ENCODE data around the gene SPTBN4. TPM values are rescaled to one million over a fixed set of nuclear protein-coding genes. Genes with fewer than 3 reads are reported as not detected.

The SPTBN4 gene
- total RNA-seq, 2 donors from 2014 or later = 1.8 to 6.3 TPM

DNA sequence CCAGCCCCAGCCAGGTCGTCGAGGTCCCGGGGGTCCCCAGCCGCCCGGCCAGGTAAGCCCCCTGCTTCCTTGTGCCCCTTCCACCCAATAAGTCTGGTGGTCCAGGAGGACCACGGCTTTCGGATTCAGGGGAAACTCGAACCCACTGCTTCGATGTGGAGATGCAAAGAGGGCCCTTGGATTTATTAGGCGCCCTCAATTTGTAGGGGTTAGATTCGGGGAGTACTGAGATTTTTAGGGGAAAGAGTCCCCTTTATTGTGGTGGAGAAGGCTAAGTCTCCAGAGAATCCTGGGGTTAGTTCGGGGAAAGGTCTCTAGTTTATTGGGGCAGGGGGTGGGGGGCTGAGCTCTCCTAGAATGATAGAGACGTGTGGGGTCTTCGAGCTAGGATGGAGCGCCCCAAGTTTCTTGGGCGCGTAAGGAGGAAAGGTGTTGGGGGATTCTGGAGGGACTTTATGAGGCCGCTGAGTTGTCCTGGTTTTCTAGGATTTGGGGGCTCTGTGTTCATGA lies 130.6 kb downstream of the SPTBN4 start:
- intact Hi-C loops (cut with DNase I) = loop anchor here (5.0 kb wide), 1 partner anchor 65 kb away; no protein-coding TSS in a partner anchor
- TF ChIP-seq CTCF (IDR thresholded peaks at IDR 0.05) (no peak), POLR2A (IDR thresholded peaks at IDR 0.05) (no peak)
- WGBS, 2 donors = 7 to 17% methylated on average over 13 to 18 of the region's 18 CpGs
- no peaks in the 10 kb centered on the region for H3K36me3 ChIP-seq (replicated peaks in 1 of 2; ENCODE audit: insufficient read depth in 1 of 2, low read depth in 2 of 2)
- peaks cover 43% of the 10 kb centered on the region for H3K4me1 ChIP-seq
- DNase-seq (no peak), ATAC-seq (no peak)
- H3K4me3 ChIP-seq = no peak overlapping the region
- H3K27ac ChIP-seq = no peak overlapping the region
- no peaks in the 10 kb centered on the region for H3K9me3 ChIP-seq
- peaks cover 0 to 27% of the 10 kb centered on the region in 2 donors for H3K27me3 ChIP-seq

DNA sequence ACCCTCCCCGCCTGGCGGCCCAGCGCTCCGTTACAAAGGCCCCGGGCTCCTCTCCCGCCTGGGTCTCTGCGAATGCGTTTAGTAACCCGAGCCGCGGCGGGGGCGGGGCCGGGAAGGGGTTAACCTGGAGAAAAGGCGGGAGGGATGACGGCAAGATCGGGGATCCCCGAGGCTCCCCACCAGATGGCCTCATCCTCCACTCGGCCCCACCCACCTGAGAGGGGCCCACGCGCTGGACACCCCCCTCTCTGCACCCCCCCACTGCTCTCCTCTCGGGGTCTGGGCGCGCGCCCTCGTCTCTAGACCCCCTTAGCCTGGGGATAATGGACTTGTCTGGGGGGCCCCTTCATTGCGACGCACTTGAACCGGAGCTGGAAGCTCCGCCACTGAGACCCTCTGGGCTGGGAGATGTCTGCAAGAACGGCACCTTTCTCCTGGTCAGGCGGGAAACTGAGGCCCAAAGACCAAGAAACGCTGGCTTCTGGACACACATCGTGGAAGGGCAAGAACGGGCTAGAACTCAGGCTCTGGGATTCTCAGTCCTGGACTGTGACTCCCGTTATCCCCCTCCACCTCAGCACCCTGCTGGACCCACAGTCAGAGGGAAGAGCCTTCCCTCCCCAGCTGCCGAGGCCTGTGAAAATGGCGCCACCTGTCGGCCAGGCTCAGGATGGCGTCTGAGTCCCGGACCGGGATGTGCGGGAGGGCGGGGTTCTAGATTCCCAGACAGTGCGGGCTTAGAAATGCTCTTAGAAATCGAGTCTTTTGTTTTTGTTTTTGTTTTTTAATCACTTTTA lies 131.5 kb downstream of the SPTBN4 start:
- H3K36me3 ChIP-seq (replicated peaks in 1 of 2; ENCODE audit: insufficient read depth in 1 of 2, low read depth in 2 of 2) = no peaks in the 10 kb centered on the region
- peaks cover 53% of the 10 kb centered on the region for H3K4me1 ChIP-seq
- DNase-seq (peak; percentile 84 to 89 (median 86)), ATAC-seq (peak; percentile 77)
- H3K27ac ChIP-seq = no peak overlapping the region
- WGBS, 2 donors = 2 to 3% methylated on average over 21 to 46 of the region's 46 CpGs
- TF ChIP-seq POLR2A (IDR thresholded peaks at IDR 0.05) = no peak
- TF ChIP-seq CTCF (IDR thresholded peaks at IDR 0.05) = peak; percentile 93 to 99 (median 94)
- H3K9me3 ChIP-seq = no peaks in the 10 kb centered on the region
- intact Hi-C loops (cut with DNase I) = loop anchor here (5.0 kb wide), 1 partner anchor 66 kb away; no protein-coding TSS in a partner anchor
- peaks cover 0 to 27% of the 10 kb centered on the region in 2 donors for H3K27me3 ChIP-seq
- H3K4me3 ChIP-seq = no peak overlapping the region

DNA sequence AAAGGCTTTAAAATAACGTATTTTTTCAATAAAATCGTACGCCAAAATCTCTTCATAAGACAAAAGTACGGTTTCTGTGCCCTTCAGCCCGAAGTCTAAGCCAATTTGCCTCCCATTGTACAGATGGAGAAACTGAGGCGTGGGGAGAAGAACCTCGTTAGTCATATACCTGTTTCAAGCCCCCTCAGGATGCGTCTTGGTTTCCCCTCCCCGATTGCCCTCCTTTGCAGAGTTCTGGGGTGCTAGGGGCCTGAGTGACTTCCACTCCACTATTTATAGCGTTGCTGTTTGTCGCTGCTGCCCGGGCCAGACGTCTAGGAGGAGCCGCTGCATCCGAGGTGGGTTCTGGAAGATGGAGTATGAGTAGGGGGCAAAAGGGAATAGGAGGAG lies 132.1 kb downstream of the SPTBN4 start:
- no peak for DNase-seq
- intact Hi-C loops (cut with DNase I) = loop anchor here (5.0 kb wide), 1 partner anchor 67 kb away; no protein-coding TSS in a partner anchor
- 9 to 10% methylated on average over 15 of the region's 15 CpGs for WGBS, 2 donors
- Histone ChIP-seq H3K9me3 (no peaks in the 10 kb centered on the region), H3K27ac (no peak overlapping the region), H3K36me3 (replicated peaks in 1 of 2; ENCODE audit: insufficient read depth in 1 of 2, low read depth in 2 of 2) (no peaks in the 10 kb centered on the region), H3K4me3 (no peak overlapping the region), H3K4me1 (peaks cover 59% of the 10 kb centered on the region), H3K27me3 (peaks cover 0 to 27% of the 10 kb centered on the region in 2 donors)
- TF ChIP-seq CTCF (IDR thresholded peaks at IDR 0.05) (no peak), POLR2A (IDR thresholded peaks at IDR 0.05) (no peak)
- ATAC-seq = no peak

DNA sequence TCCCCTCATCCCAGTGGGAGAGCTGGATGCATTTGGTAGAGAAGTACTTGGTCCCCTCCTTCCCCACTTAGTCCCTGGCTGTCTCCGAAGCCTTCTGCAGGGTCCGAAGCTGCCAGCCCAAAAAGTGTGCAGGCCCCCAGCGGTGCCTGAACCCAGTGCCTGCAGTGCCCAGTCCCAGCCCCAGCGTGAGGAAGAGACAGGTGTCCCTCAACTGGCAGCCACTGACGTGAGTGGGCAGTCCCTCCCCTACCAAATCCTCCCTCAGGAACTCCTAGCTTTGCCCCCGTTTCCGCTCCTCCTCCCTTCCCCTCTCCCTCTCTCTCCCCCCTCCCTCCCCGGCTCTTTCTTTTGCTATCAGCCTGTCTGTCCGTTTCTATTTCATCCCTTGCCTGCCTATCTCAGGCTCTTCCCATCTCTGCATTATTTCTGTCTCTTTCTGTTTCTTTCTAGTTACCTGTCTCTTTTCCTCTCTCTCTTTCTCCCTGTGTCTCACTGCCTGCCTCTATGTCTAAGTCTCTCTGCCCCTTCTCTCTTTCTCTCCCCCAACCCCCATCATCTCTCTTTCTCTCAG lies 132.6 kb downstream of the SPTBN4 start:
- Histone ChIP-seq H3K27ac (no peak overlapping the region), H3K36me3 (replicated peaks in 1 of 2; ENCODE audit: insufficient read depth in 1 of 2, low read depth in 2 of 2) (no peaks in the 10 kb centered on the region), H3K27me3 (peaks cover 0 to 27% of the 10 kb centered on the region in 2 donors), H3K4me3 (no peak overlapping the region), H3K9me3 (no peaks in the 10 kb centered on the region), H3K4me1 (peaks cover 64% of the 10 kb centered on the region)
- intact Hi-C loops (cut with DNase I) = loop anchor here (5.0 kb wide), 1 partner anchor 67 kb away; no protein-coding TSS in a partner anchor
- TF ChIP-seq CTCF (IDR thresholded peaks at IDR 0.05) = no peak
- TF ChIP-seq POLR2A (IDR thresholded peaks at IDR 0.05) = no peak
- 6 to 13% methylated on average over 7 to 9 of the region's 9 CpGs for WGBS, 2 donors
- ATAC-seq = no peak
- no peak for DNase-seq

Measured in body of pancreas (tissue), 4 donors.